GM18526 (cell line): Measurements from ENCODE around the gene AOPEP.

ENCODE experiments used
- POLR2A ChIP-seq: IDR thresholded peaks from 3 replicates; pipeline ENCODE4 v1.6.1; 2011; ENCODE audit not compliant: insufficient read length; ENCODE audit errors: extremely low read depth

AOPEP gene

GRCh38 chr9:94919376-94920098 is 193.0 kb downstream of the AOPEP start:
- no peak for TF ChIP-seq POLR2A

- TF ChIP-seq POLR2A: no peak
These were observed 194.1 kb downstream of the AOPEP start for GRCh38 chr9:94920420-94921091.

GRCh38 chr9:94921092-94921471 is 194.6 kb downstream of the AOPEP start:
- no peak for TF ChIP-seq POLR2A

GRCh38 chr9:94921656-94922055 is 195.2 kb downstream of the AOPEP start:
- no peak for TF ChIP-seq POLR2A

- no peak for TF ChIP-seq POLR2A
These were observed 195.7 kb downstream of the AOPEP start for GRCh38 chr9:94922098-94922607.

GRCh38 chr9:94922691-94923107 is 196.2 kb downstream of the AOPEP start:
- TF ChIP-seq POLR2A: no peak

- TF ChIP-seq POLR2A: no peak
These were observed 197.0 kb downstream of the AOPEP start for GRCh38 chr9:94923326-94924089.

- TF ChIP-seq POLR2A: no peak
These were observed 199.4 kb downstream of the AOPEP start for GRCh38 chr9:94925751-94926430.

GRCh38 chr9:94926431-94926800 is 199.9 kb downstream of the AOPEP start:
- no peak for TF ChIP-seq POLR2A

GRCh38 chr9:94927048-94927761 is 200.7 kb downstream of the AOPEP start:
- TF ChIP-seq POLR2A: no peak

GRCh38 chr9:94927762-94928670 is 201.5 kb downstream of the AOPEP start:
- TF ChIP-seq POLR2A: no peak

- no peak for TF ChIP-seq POLR2A
These were observed 202.3 kb downstream of the AOPEP start for GRCh38 chr9:94928691-94929368.

- no peak for TF ChIP-seq POLR2A
These were observed 202.9 kb downstream of the AOPEP start for GRCh38 chr9:94929369-94929756.
